Right lobe of liver (tissue), 4 donors: ENCODE data around the gene THBS1.

Experiments used
- CTCF ChIP-seq, 4 donors: fragments of 200-600 bp in 3 of 4; fragments of 450-650 bp in 1 of 4; IDR thresholded peaks; one replicate each; pipeline versions ENCODE4 v1.5.1 to v1.8.0; 2016 to 2022; ENCODE audit warnings: antibody characterized with exemption in 4 of 4, mild to moderate bottlenecking in 2 of 4
- POLR2A ChIP-seq: fragments of 450-650 bp; IDR thresholded peaks from one replicate; pipeline ENCODE4 v1.6.1; 2017; ENCODE audit warnings: antibody characterized with exemption, mild to moderate bottlenecking
- donor health status: DM: no; HTN: no; CAD: no.
- donor health status: DM: no; HTN: no; CAD: no.
- donor health status: DM: no; HTN: yes; CAD: no.

DNA sequence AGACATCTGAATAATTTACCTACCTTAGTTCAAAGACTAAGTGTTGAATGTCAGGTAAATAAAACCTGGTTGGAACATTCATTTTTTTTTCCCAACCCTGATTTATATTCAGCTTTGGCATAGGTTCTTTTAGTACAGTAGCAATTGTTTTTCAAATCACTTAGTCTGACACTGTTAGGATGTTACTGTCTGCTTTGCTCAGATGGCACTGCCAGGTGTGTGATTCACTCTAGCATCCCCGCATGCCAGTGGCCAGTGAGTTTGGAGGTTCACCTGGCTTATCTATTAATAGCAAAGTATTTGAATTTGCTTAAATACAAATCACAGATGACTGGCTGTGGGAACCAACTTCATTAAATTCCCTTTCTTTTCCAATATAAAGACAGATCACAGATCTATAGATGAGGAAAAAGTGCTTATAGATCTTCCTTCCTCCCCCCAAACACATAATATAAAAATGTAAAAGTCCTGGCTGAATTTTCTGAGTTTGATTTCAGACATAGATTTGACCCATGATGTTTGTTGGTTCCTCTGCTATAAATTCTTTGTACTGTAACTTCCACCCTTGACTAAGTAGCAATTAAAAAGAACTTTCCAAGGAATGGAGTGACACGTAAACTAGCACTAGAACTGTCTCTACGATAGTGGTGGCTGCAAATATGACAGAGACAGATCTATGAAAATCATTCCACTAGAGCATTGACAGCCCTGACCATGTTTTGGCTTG, 3.9 kb downstream of the THBS1 start:
- TF ChIP-seq CTCF (IDR thresholded peaks at IDR 0.05), result no peak
- TF ChIP-seq POLR2A, result no peak
